CD4-positive, alpha-beta T cell treated with Interleukin-21 for 1 hour (primary cell): ENCODE measurements around the gene ZNF275.
A peak's percentile ranks its signal among the peaks of the same experiment; 100 is the strongest.
"Not testable (repeated sequence)": the region's sequence is repeated elsewhere in the genome, so short reads cannot be mapped to it uniquely, and the experiment has no call there.

Experiments used
- DNase-seq: peaks from one replicate; pipeline ENCODE4 v3.0.0-alpha.2; 2020

ZNF275 gene

DNA sequence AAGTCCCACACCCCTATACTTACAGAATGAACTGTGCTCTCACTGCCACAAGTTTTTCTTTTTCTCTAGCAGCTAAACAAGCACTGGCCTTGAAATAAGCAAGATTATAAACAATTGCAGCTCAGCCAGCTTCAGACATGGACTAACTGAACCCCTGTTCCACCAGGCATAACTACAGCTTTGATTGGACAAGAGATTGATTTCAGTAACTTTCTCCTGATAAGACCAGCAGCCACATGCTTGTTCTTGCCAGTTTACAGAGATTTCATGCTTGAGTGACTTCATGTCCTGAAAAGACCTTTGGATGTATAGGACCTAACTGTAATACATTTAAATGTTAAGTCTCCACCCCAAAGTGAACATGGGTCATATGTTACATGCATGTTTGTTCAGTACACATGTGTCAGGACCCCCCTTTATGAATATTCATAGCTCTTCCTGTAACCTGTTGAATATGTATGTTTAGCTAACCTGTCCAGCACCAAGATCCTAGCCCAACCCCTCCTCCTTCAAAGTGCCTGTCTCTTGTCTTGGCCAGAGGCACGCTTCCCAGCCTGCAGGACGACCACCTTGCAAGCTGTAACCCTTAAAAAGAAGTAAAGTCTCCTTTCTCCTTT, 27.9 kb downstream of the ZNF275 start:
- no peak for DNase-seq

DNA sequence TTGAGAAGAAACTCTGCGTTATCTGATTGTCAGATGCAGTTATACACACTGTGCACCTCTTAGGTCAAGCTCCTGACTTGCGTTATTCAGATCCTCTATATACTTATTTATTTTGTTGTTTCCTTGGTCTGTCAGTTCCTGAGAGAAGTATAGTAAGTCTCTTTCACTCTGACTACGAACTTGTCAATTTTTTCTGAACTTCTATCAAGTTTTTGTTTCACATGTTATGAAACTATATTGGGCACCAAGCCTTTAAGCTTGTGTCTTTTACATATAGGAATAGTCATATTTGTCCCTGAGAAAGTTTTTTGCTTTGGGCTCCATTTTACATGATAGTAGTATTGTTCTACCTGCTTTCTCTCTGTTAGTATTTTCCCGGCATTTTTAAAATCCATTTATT, 31.7 kb downstream of the ZNF275 start:
- no peak for DNase-seq

DNA sequence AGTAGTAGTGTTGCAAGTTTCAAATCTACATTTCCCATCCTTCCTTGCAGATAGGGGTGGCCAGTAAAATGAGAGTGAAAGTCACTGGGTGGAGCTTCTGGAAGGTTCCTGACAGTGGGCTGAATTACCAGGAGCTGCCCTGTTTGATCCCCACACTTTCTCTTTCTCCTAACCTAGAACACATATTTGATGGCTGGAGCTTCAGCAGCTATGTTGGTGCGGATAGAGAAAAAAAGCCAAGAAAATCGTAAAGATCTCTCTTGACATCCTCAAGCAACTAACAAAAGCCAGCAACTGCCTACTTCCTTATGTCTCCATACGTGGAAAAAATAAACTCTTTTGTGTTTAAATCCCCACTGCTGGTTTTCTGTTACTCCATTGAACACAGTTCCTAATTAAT, 32.2 kb downstream of the ZNF275 start:
- no peak for DNase-seq

DNA sequence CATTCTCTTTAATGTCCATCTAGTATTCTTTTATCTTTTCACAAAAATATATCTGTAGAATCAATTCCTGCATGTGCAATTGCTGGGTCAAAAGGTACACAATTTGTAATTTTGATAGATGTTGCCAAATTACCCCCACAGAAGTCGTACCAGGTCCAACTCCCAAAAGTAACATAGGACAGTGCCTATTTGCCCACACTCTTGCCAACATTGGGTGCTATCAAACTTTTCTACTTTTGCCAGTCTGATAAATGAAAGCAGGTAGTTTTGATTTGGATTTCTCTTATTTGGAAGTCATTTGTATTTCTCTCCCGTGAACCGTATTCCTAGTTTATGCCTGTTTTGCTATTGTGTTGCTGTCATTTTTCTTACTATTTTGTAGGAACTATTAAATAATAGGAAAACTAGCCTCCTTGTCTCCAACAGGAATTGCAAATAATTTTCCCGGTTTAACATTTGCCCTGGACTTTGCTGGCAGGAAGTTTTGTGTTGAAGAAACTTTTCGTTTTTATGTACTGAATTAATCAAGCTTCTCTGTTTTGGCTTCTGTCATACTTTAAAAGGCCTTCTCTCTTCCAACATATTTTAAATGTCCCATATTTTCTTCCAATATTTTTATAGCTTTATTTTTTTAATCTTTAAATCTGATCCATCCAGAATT, 33.1 kb downstream of the ZNF275 start:
- no peak for DNase-seq

DNA sequence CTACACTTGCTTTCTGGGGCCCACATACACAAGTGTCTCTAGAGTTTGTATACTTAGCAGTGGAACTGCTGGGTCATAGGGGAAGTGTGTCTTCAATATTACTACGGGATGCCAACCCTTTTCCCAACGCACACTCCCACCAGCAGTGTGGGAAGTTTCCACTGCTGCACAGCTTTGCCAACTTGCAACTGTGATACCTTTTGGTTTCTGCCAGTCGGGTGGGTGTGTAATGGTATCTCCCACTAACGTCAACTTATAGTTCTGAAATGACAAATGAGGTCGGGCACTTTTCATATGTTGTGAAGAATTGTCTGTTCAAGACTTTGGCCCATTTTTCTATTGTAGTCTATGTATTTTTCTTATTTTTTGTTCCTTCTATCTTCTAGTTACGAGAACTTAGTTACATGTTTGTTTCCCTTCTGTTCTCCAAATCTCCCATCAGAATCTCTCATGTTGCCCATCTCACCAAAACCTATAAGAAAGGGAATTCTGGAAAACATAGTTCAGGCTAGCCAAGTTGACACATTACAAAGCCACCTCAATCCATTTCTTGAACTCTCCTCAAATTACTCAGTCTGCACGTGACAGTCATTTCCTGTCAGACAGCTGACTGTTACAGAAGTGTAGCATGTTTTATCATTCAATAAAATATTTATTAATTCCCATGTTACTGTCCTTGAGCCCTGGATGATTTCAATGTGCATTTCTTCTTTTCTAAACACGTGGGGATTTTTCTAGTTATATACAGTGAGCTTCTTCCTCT, 36.5 kb downstream of the ZNF275 start:
- no peak for DNase-seq

DNA sequence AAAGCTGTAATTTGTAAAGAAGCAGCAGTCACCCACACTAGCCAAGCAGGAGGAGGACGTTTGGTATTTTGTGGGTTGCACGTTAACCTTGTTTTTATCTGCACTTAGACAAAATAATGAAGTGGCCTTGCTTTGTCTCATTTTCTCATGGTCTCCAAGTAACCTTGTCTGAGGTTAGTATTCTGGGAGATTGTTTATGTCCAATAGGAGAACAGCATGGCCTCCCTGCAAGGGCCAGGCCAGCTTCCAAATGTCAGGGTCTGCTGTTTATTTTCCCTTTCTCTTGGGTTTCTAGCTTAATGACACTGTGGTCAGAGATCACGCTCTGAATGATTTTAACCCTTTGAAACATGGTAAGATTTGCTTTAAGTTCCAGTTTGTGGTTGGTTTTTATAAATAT, 37.3 kb downstream of the ZNF275 start:
- no peak for DNase-seq

DNA sequence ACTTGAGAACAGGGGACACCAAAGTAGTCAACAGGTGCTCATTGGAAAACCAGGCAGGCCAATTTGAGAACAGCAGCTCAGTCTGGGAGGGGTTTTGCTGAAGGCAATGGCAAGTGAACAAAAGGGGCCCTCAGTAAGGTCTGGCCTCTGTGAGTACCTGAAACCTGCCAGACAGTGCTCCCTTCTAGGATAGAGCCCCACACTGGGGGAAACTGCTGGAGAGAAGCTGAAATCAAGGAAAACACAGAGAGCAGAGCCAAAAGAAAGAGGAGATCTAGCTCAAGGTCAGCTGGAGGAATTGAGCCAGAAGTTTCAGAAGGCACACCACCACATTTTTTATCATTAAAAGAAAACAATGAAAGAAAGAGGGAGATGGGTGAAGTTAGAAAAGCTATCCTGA, 39.0 kb downstream of the ZNF275 start:
- DNase-seq = no peak

DNA sequence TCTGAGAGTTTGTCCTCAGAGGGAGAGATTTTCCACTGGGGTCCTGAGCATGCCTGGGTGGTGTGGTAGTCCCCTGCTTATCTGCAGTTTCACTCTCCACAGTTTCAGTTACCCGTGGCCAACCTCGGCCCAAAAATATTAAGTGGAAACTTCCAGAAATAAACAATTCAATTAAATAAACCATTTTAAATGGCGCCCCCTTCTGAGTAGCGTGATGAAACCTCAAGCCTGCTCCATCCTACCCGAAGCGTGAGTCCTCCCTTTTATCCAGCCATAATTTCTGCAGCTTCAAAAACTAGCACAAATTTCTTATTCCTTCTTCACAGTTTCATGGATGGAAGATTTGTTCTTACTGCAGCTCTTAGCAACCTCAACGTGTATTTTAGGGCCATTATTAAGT, 40.5 kb downstream of the ZNF275 start:
- no peak for DNase-seq

DNA sequence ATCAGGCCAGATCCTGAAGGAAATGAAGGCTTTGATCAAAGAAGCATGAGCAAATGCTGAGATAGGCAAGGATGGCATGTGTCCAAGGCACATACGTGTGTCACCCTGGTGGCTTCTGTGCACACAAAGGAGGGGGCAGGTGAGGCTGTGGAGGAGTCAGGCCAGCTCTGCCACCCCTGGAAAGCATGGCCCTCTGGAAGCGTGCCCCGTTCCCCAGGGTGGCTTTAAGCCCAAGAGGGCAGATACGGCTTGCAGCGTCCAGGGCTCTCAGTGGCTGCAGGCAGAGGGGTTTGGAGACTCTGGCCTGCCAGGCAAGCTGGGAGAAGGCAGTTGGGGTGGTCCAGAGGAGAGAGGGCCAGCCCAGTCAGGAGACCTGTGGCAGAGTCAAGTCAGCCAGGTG, 41.6 kb downstream of the ZNF275 start:
- DNase-seq = no peak

DNA sequence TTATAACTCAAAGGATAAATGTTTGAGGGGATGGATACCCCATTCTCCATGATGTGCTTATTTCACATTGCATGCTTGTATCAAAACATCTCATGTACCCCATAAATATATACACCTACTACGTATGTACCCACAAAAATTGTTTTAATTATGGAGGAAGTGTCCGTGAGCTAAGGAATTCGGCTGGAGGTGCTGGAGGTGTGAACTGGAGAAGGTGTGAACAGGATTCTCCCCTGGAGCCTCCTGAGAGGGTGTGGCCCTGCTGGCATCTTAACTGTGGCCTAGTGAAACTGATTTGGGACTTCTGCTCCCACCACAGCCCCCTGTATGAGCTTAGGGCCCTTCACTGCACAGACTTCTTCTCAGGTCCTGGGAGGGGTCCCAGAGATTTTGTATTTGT, 43.8 kb downstream of the ZNF275 start:
- no peak for DNase-seq

DNA sequence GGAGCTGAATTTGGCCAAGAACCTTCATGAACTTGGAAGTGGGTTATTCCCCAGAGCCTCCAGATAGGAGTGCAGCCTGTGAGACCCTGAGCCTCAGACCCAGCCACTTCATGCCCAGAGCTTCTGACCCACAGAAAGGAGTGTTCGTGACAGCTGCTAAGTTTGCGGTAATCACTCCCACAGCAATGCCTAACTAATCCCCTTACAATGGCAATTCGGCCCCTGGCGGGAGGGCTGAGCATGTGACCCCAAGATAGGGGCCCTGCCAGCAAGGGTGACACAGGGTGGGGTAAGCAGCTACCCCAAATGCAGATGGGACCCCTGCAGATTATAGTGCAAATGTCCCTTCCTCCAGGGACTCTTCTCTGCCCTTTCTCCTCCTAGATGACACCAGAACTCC, 44.7 kb downstream of the ZNF275 start:
- DNase-seq = no peak

DNA sequence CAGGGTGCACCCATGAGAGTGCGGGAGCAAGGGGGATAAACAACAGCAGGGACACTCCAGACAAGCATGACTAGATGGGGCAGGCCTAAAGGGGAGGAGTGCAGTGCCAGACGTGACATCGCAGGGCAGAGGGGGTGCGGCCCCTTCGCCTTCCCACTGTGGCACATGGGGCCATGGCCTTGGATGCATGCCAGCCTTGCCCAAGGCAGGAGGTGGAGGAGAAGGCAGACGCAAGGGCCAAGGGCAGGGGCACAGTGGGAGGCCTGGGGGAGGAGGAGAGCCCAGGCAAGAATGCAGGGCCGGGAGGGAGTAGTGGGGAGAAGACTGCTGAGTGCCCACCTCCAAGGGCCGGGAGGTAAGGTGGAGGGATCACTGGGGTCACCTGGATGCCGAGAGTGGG, 45.6 kb downstream of the ZNF275 start:
- no peak for DNase-seq

DNA sequence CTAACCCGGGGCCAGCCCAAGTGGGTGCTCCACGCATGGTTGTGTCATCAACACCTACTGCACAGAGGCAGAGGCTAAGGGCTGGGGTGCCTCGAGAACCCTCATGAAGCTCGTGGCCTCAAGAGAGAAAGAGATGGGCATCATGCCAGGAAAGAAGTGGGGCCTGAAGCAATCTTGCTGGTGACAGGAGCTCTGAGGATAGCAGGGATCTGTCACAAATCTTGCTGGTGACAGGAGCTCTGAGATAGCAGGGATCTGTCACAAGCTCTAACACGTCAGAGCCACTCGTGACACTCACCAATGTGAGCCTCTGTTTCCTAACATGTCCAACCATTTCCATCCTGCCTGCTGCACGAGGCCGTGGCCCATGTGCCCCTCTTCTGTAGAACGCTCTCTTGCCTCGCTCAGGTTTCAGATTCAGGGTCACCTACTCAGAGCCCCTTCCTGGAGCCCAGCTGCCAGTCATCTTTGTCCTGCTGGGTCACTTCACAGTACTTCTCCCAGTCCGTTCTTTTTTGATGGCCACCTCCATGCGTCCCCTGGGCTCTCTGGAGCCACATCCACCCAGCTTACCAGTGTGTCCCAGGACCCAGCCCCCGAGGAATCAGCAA, 46.1 kb downstream of the ZNF275 start:
- DNase-seq = no peak

DNA sequence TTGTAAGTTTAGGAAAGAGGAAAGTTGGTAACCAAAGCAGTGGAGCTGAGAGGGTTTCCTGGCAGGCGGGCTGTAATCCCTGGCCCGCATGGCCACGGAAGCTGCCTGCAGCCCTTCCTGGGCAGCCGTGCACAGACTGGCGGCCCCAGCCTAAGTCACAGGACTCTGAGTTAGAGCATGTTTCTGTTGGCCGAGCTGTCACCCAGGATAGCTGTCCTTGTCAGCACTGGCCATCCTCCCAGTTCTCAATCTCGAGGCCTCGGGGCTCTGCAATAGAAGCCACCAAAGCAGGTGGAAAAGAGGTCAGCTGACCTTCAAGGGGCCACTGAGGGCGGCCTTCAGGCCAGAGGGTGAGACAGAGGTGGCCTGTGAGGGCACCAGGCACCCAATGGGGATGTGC, 46.7 kb downstream of the ZNF275 start:
- DNase-seq = no peak

DNA sequence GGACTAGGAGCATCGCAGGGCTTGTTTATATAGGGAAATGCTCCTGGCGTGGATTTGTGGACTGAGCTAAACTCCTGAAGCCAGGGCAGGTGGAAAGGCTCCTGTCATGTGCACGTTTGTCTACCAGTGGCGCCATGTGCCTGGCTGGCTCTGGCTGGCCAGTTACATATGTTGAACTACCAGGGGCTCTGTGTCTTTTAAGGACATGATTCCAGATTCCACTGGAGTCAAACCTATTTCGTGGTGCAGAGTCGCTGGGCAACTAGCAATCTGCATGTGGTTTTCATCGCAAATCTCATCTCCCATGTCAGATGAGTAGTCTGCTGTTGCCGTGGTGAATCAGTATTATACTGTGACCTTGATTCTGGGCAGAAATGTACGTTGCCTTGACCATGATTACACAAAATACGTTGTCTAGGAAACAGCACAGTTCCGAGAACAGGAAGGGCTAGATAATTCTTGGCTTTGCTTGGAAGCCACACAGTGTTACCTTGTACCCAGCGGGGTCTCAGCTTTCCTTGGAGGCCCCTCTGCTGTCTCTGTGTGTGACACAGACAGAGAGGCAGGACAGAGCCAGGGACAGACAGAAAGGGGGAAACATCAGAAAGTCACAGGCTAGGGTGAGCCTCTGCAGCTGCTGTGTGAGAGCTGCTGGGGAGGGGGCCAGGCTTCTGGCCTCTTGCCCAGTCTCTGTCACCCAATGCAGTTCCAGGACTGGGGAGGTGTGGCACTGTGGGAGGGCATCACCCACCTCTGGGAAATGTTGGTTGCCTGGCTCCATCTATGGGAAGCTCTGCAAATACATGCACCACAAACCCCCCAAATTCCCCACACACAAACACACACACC, 48.0 kb downstream of the ZNF275 start:
- DNase-seq = peak; percentile 23

DNA sequence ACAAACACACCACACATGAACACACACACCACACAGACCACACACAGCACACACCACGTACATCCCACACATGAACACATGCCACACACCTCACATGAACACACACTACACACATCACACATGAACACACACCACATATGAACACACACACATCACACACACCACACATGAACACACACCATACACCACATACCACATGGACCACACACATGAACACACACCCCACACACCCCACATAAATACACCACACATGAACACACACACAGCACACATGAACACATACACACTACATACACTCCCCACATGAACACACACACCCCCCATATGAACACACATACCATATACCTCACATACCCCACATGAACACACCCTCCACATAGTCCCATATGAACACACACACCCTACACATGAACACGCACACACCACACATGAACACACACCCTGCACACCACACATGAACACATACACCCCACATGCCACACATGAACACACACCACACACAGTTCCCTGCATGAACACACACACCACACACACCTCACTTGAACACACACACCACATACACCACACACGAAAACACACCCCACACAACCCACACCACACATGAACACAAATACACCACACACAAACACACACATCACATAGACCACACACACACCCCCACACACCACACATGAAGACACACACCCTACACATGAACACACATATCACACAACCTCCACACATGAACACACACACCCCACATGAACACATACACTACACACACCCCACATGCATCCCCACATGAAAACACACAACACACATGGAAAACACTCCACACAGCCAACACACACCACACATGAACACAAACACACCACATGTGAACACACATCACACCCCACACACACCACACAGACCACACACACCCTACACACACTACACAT, 48.9 kb downstream of the ZNF275 start:
- DNase-seq = no peak

DNA sequence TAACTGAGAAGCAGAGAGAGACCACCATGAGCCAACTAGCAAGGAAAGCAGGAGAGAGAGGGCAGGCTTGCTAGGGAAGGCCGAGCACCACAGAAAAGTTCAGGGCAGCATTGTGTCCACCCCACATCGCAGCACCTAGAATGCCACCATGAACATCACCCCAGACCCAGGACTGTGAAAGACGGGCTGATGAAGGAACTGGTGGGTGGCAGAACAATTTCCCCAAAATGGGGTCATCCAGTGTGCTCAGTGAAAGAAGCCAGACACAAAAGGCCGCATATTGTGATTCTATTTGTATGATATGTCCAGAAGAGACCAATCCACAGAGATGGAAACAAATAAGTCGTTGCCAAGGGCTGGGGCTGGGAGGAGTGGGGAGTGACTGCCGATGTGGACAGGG, 50.4 kb downstream of the ZNF275 start:
- no peak for DNase-seq

DNA sequence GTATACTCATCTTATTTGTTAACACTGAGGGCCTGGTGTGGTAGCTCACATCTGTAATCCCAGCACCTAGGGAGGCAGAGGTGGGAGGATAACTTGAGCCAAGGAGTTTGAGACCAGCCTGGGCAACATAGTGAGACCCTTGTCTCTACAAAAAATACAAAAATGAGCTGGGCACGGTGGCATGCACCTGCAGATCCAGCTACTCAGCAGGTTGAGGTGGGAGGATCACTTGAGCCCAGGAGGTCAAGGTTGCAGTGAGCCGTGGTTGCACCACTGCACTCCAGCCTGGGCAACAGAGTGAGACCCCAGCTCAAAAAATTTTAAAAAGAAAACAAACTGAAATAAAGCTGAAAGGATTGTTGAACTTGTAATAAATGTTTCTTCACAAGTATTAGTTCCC, 51.0 kb downstream of the ZNF275 start:
- DNase-seq = not testable (repeated sequence)

DNA sequence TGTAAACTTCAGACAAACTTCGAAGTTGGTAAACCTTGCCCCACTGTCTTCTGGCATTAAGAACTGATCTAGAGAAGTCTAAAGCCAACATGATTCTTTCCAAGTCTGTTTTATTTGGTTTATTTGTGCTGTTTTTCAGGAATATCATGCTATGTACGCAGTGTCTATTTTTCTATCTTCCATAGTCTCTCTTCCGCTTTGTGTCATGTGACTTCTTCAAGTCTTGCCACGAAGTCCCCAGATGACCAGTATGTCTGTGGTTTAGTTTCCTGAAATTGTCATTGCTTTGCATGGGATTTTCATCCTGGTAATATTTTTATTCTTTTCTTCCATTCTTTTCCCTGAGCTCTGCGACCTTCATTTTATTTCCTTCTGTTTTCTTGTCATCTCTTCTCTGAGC, 52.1 kb downstream of the ZNF275 start:
- DNase-seq = no peak

DNA sequence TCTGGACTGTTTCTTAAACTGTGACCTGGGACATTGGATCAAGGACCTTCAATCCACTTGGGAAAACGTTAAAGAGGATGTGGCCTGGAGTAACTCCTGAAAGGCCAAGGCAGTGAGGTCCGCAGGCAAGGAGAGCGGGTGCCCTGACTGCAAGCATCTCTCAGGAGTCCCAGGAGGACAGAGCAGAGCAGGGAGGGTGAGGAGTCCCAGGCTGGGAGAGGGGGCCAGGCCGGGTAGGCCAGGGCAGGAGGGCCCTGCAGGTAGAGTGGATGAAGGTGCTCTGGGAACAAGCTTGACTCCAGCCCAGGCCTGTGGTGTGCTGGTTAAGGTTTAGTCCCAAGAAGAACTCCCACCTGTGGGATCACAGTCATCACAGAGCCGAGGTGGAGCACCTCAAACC, 53.4 kb downstream of the ZNF275 start:
- no peak for DNase-seq

DNA sequence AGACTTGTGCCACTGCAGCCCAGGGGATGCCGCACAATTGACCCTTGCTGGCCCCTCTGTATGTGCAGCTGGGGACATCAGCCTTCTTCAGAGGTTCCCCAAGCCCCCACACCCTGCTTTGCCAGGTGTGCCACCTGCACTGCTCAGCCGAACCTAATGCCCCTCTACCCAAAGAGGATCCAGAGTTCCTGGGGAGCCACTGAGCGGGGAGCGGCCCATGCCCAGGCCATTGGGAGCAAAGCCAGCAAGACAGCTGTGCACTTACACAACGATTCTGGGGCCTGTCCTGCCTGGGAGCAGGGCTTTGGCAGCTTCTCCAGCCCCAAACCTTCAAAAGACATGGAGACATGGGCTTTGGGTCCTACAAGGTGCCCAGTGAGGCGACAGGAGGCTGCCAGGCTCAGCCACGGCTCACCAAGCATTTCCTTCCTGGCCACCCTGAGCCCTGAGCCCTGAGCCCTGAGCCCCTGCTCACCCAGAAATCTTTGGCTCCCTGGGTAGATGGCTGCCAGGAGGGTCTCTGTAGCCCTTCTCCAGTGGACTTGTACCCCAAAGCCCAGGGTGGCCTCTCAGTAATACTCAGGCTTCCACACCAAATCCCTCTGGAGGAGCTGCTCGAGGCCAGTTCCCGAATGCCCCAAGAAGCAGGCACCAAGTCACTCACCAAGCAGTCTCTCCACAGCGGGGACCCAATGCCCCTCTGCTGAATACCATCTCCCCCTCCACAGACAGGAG, 54.2 kb downstream of the ZNF275 start:
- no peak for DNase-seq
